Parathyroid adenoma (tissue), 2 donors: Measurements from ENCODE around the gene BCL2A1.
"Not testable (repeated sequence)": the region's sequence is repeated elsewhere in the genome, so short reads cannot be mapped to it uniquely, and the experiment has no call there.

Experiments
- H2AFZ ChIP-seq: fragments of 300-600 bp; sonication (generic); one replicate; pipeline ENCODE4 v1.7.0; 2017; ENCODE audit warnings: antibody characterized with exemption, mild to moderate bottlenecking
- H3K27ac ChIP-seq: fragments of 300-600 bp; sonication (generic); one replicate; pipeline ENCODE4 v1.7.0; 2017
- H3K27me3 ChIP-seq: fragments of 300-600 bp; sonication (generic); one replicate; pipeline ENCODE4 v1.7.0; 2017; ENCODE audit warnings: low read length; ENCODE audit not compliant: control insufficient read depth, insufficient read depth
- H3K36me3 ChIP-seq: fragments of 300-600 bp; sonication (generic); one replicate; pipeline ENCODE4 v1.7.0; 2017; ENCODE audit warnings: low read length; ENCODE audit not compliant: control insufficient read depth, insufficient read depth
- H3K4me1 ChIP-seq: fragments of 300-600 bp; sonication (generic); one replicate; pipeline ENCODE4 v1.7.0; 2017; ENCODE audit warnings: control low read depth
- H3K4me2 ChIP-seq: fragments of 300-600 bp; sonication (generic); one replicate; pipeline ENCODE4 v1.7.0; 2017; ENCODE audit warnings: low read length
- H3K4me3 ChIP-seq: fragments of 300-600 bp; sonication (generic); one replicate; pipeline ENCODE4 v1.7.0; 2017; ENCODE audit warnings: low read depth, low read length
- H3K79me2 ChIP-seq: fragments of 300-600 bp; sonication (generic); one replicate; pipeline ENCODE4 v1.7.0; 2017; ENCODE audit warnings: control low read depth
- H3K9ac ChIP-seq: fragments of 300-600 bp; sonication (generic); one replicate; pipeline ENCODE4 v1.7.0; 2017; ENCODE audit warnings: mild to moderate bottlenecking
- H3K9me3 ChIP-seq: fragments of 300-600 bp; sonication (generic); one replicate; pipeline ENCODE4 v1.7.0; 2017; ENCODE audit warnings: low read length; ENCODE audit not compliant: control insufficient read depth
- CTCF ChIP-seq: fragments of 300-600 bp; sonication (generic); IDR thresholded peaks from one replicate; pipeline ENCODE4 v1.7.0; 2017; ENCODE audit warnings: antibody characterized with exemption, mild to moderate bottlenecking
- donor health status: primary hyperparathyroidism.

BCL2A1 gene

GRCh38 chr15:79967298-79968182 lies 3.5 kb downstream of the BCL2A1 start:
- Histone ChIP-seq H3K4me2 (no peak overlapping the region), H3K27me3 (no peaks in the 10 kb centered on the region), H3K79me2 (no peaks in the 10 kb centered on the region), H3K9ac (no peak overlapping the region), H3K4me1 (no peaks in the 10 kb centered on the region), H2AFZ (no peak overlapping the region), H3K9me3 (no peaks in the 10 kb centered on the region), H3K36me3 (no peaks in the 10 kb centered on the region), H3K27ac (no peak overlapping the region), H3K4me3 (no peak overlapping the region)
- TF ChIP-seq CTCF = no peak

GRCh38 chr15:79966634-79967297 lies 4.2 kb downstream of the BCL2A1 start:
- H3K9ac ChIP-seq = no peak overlapping the region

GRCh38 chr15:79965846-79966630 lies 5.0 kb downstream of the BCL2A1 start:
- Histone ChIP-seq H3K9me3 (no peaks in the 10 kb centered on the region), H3K4me3 (no peak overlapping the region), H3K27me3 (no peaks in the 10 kb centered on the region), H3K4me2 (no peak overlapping the region), H3K4me1 (no peaks in the 10 kb centered on the region), H2AFZ (no peak overlapping the region), H3K79me2 (no peaks in the 10 kb centered on the region), H3K36me3 (no peaks in the 10 kb centered on the region), H3K9ac (no peak overlapping the region), H3K27ac (no peak overlapping the region)
- no peak for TF ChIP-seq CTCF

More at GRCh38 chr15:79966634-79967297, 4.2 kb downstream of the BCL2A1 start:
- Histone ChIP-seq H3K4me2 (no peak overlapping the region), H3K9me3 (no peaks in the 10 kb centered on the region), H3K36me3 (no peaks in the 10 kb centered on the region), H3K4me1 (no peaks in the 10 kb centered on the region), H3K4me3 (no peak overlapping the region), H3K27me3 (no peaks in the 10 kb centered on the region), H2AFZ (no peak overlapping the region), H3K79me2 (no peaks in the 10 kb centered on the region), H3K27ac (no peak overlapping the region)
- TF ChIP-seq CTCF = no peak

GRCh38 chr15:79964232-79964805 lies 6.7 kb downstream of the BCL2A1 start:
- H3K9me3 ChIP-seq = no peaks in the 10 kb centered on the region
- no peak overlapping the region for H3K4me3 ChIP-seq
- no peak overlapping the region for H2AFZ ChIP-seq
- TF ChIP-seq CTCF = no peak
- no peaks in the 10 kb centered on the region for H3K79me2 ChIP-seq
- no peaks in the 10 kb centered on the region for H3K27me3 ChIP-seq
- H3K4me2 ChIP-seq = no peak overlapping the region
- no peaks in the 10 kb centered on the region for H3K36me3 ChIP-seq
- no peak overlapping the region for H3K27ac ChIP-seq
- H3K9ac ChIP-seq = no peak overlapping the region
- H3K4me1 ChIP-seq = no peaks in the 10 kb centered on the region

- H3K4me3 ChIP-seq, H3K9ac ChIP-seq: not testable (repeated sequence)
Measured at GRCh38 chr15:79962921-79963320, 8.1 kb downstream of the BCL2A1 start.

More at GRCh38 chr15:79962921-79963320, 8.1 kb downstream of the BCL2A1 start:
- H3K27me3 ChIP-seq, H2AFZ ChIP-seq, H3K79me2 ChIP-seq, H3K4me2 ChIP-seq, H3K36me3 ChIP-seq, H3K9me3 ChIP-seq, H3K4me1 ChIP-seq, H3K27ac ChIP-seq: not testable (repeated sequence)
